Neural cell (in vitro differentiated cells): ENCODE data around the gene AFDN.

ENCODE experiments used
- CTCF ChIP-seq: fragments of 450-650 bp; IDR thresholded peaks from 2 replicates; pipeline ENCODE4 v1.5.1; 2014; ENCODE audit warnings: antibody characterized with exemption, mild to moderate bottlenecking, moderate library complexity; ENCODE audit not compliant: poor library complexity, severe bottlenecking
- EP300 ChIP-seq: fragments of 450-650 bp; conservative IDR thresholded peaks from 2 replicates; pipeline ENCODE4 v1.6.1; 2014; ENCODE audit warnings: antibody characterized with exemption, mild to moderate bottlenecking, moderate library complexity; ENCODE audit not compliant: poor library complexity, severe bottlenecking
- EZH2 ChIP-seq: fragments of 200-600, 300-800 bp; shearing (Covaris generic), sonication (generic); IDR thresholded peaks from 2 replicates; pipeline ENCODE4 v1.6.1; 2014; ENCODE audit warnings: antibody characterized with exemption, low read length, borderline replicate concordance, mild to moderate bottlenecking; ENCODE audit not compliant: insufficient read depth, poor library complexity, severe bottlenecking
- REST ChIP-seq: IDR thresholded peaks from 2 replicates; pipeline ENCODE4 v1.6.1; 2012; ENCODE audit warnings: borderline replicate concordance
- TAF1 ChIP-seq: IDR thresholded peaks from 2 replicates; pipeline ENCODE4 v1.6.1; 2012; ENCODE audit warnings: low read depth

GRCh38 chr6:167794161-167795157 is 32.3 kb upstream of the AFDN start:
- TF ChIP-seq TAF1, result no peak
- no peak for TF ChIP-seq EZH2
- TF ChIP-seq CTCF, result no peak
- no peak for TF ChIP-seq EP300
- TF ChIP-seq REST, result no peak
